RWPE1 (cell line): ENCODE data around the gene PAK5.

Experiments
- CTCF ChIA-PET: fragments of 350-600 bp; sonication (Branson Sonifier 250); formaldehyde crosslinking; extraction: SDS; loops from one replicate; lab custom pipeline; 2021; lab: Yijun Ruan, JAX
- POLR2A ChIA-PET: fragments of 400-600 bp; formaldehyde crosslinking; extraction: SDS; loops from one replicate; lab custom pipeline; 2020; ENCODE audit warnings: antibody characterized with exemption; ENCODE audit not compliant: low non-redundant PET; lab: Yijun Ruan, JAX
- DNase-seq: peaks from one replicate; pipeline ENCODE4 v3.0.0; 2012; ENCODE audit warnings: low spot score
- H3K27ac ChIP-seq: fragments of 450-650 bp; 2 replicates; pipeline ENCODE4 v1.5.1; 2017
- CTCF ChIP-seq: fragments of 450-650 bp; conservative IDR thresholded peaks from 2 replicates; pipeline ENCODE4 v1.5.1; 2017; ENCODE audit warnings: low read depth, mild to moderate bottlenecking

Gene PAK5

DNA sequence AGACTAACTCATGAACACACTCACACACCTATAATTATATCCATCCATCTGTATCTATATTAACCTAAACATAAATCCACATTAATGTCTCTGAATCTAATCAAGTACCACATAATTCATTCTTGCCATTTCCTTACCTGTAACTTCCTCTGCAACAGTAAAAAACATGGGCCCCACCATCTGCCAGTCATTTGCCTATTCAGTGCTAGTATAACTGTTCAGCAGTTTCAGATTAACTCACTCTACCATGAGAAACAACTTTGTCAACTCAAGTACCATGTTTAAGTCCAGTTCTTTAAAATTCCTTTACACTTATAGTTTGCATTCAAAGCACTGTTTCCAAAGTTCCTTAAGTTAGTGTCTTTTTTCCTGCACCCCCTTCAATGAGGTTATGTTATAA is 255.7 kb downstream of the PAK5 start:
- CTCF ChIA-PET, result no interaction called here
- TF ChIP-seq CTCF, result no peak
- H3K27ac ChIP-seq, result no peak overlapping the region
- POLR2A ChIA-PET, result no interaction called here
- no peak for DNase-seq

DNA sequence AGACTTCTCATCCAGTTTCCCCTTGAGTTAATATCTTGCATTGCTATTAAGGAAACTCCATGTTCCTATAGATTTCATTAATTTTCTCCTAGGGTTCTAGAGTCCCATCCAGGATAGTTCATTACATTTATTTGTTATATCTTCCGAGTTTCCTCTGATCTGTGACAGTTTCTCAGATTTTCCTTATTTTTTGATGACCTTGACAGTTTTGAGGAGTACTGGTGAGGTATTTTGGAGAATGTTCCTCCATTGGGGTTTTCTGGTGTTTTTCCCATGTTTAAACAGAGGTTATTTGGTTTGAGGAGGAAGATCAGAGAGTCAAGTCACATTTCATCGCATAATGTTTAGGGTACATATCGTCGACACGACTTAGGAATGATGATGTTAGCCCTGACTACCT is 256.7 kb downstream of the PAK5 start:
- DNase-seq, result no peak
- ChIA-PET CTCF (no interaction called here), POLR2A (no interaction called here)
- no peak for TF ChIP-seq CTCF
- no peak overlapping the region for H3K27ac ChIP-seq

- DNase-seq, result no peak
- H3K27ac ChIP-seq, result no peak overlapping the region
- CTCF ChIA-PET, result no interaction called here
- POLR2A ChIA-PET, result no interaction called here
- no peak for TF ChIP-seq CTCF
Observed at GRCh38 chr20:9581509-9581908, 257.4 kb downstream of the PAK5 start.

GRCh38 chr20:9578594-9578993 is 260.3 kb downstream of the PAK5 start:
- H3K27ac ChIP-seq, result no peak overlapping the region
- no peak for TF ChIP-seq CTCF
- ChIA-PET CTCF (no interaction called here), POLR2A (no interaction called here)
- DNase-seq, result no peak

DNA sequence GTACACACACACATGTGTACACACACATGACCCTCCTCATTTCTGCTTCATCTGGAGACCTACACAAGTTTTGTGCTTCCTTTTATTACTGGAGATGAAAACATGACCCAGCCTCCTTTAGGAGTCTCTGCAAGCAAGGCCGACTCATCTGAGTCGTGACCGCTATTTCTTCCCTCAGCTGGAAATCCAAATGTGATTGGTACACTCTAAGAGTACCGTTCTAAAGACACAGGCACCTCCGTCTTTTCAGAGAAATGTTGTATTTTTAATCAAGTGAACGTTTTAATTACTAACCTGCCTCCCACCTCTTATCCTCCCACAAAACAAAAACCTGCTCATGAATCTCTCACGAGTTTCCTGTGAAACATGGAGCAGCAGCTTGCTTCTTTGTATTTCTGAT is 261.5 kb downstream of the PAK5 start:
- ChIA-PET CTCF (interaction anchor here (0.6 kb wide), 1 partner anchor 1128 kb away, joined by 3 read pairs; no protein-coding TSS in a partner anchor), POLR2A (no interaction called here)
- no peak for TF ChIP-seq CTCF
- no peak overlapping the region for H3K27ac ChIP-seq
- DNase-seq, result no peak

GRCh38 chr20:9576695-9577094 is 262.2 kb downstream of the PAK5 start:
- ChIA-PET POLR2A (no interaction called here), CTCF (no interaction called here)
- H3K27ac ChIP-seq, result no peak overlapping the region
- no peak for TF ChIP-seq CTCF
- DNase-seq, result no peak

- DNase-seq, result no peak
Observed at GRCh38 chr20:9575836-9576235, 263.0 kb downstream of the PAK5 start.

More at GRCh38 chr20:9575836-9576235, 263.0 kb downstream of the PAK5 start:
- ChIA-PET CTCF (no interaction called here), POLR2A (no interaction called here)
- no peak for TF ChIP-seq CTCF
- no peak overlapping the region for H3K27ac ChIP-seq
